ENCODE results near the gene PEPD.
A peak's percentile ranks its signal among the peaks of the same experiment; 100 is the strongest.

PEPD gene

DNA sequence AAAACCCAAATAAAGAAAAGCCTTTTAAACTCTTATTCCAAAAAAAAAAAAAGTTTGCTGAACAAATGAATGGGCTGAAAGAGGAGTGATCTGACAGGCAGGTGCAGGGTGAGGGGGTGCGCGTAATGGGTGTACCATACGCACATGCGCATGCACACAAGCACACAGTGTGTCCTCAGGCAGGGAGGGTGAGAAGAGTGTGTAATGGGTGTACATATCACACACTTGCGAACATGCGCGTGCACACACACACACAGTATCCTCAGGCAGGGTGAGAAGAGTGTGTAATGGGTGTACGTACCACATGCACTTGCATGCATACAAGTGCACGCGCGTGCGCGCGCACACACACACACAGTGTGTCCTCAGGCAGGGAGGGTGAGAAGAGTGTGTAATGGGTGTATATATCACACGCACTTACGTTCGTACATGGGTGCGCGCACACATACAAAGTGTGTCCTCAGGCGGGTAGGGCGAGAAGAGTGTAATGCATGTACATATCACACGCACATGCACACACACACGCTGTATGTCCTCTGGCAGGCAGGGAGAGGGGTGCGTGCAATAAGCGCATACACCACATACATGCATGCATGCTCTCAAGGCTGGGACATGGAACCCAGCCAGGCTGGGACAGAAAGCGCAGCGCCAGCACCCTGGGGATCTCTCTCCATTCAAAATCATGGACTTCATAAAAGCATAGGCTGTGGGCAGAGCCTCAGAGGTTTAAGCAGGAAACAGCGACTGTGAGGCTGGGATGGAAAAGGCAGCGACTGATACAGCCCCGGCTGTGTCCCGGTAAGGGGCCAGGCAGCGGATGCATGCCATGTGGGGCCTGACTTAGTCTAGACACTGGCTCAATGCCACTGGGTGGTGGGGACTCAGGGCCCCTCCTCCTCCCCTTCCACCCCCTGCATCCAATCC is 77.7 kb downstream of the PEPD start:
- no peak for DNase-seq (ENCODE audit: insufficient read length, low spot score)
- FAIRE-seq: peak; percentile 89

DNA sequence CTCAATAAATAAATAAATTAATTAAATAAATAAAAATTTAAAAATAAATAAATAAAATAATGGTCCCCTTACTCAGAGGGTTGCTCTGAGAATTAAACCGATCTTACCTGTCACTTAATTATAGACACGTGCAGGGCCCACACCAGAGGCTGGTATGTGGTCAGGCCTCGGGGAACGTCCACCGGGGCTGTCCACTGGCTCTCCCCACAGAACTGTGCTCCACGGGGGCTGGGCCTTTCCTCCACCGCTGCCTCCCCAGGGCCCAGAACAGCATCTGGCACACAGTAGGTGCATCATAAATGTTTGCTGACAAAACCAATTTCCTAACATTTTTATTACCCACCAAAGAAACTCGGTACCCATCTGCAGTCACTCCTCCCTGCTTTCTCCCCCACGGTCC is 78.9 kb downstream of the PEPD start:
- DNase-seq (ENCODE audit: insufficient read length, low spot score) (no peak), FAIRE-seq (no peak)

DNA sequence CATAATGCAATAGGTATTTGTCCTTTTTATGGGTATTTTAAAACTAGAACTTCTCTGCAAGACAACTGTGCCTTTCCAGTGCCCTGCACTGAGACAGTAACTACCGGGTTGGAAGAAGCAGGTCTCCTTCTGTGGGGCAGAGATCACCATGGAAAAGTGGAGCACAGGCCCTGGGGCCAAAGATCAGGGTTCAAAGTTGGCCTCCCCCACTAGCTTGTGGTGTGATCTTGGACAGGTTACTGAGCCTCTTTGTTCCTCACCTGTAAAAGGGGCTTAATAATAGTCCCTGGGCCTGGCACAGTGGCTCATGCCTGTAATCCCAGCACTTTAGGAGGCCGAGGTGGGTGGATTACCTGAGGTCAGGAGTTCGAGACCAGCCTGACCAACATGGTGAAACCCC is 79.8 kb downstream of the PEPD start:
- no peak for FAIRE-seq

GRCh38 chr19:33441277-33441699 is 80.3 kb downstream of the PEPD start:
- FAIRE-seq (no peak), DNase-seq (ENCODE audit: insufficient read length, low spot score) (no peak)

More for the DNA sequence above, 79.8 kb downstream of the PEPD start:
- DNase-seq (ENCODE audit: insufficient read length, low spot score): no peak

DNA sequence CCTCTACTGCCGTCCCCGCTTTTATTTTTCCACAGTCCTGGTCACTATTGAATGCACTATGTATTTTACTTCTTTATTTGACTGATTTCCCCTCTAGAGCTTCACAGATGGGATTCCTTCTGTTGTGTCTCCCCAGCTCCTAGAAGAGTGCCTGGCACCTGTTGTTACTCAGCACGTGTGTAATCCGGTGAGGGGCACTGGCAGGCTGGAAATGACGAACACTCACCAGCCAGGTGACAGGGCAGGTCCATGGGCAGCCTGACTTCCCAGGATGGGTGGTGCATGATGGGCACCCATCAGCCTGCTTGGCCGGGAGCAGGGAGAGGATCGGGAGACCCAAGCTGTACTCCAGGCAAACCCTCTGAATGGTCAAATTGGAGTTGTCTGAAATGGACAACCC is 80.9 kb downstream of the PEPD start:
- no peak for DNase-seq (ENCODE audit: insufficient read length, low spot score)
- FAIRE-seq: no peak

DNA sequence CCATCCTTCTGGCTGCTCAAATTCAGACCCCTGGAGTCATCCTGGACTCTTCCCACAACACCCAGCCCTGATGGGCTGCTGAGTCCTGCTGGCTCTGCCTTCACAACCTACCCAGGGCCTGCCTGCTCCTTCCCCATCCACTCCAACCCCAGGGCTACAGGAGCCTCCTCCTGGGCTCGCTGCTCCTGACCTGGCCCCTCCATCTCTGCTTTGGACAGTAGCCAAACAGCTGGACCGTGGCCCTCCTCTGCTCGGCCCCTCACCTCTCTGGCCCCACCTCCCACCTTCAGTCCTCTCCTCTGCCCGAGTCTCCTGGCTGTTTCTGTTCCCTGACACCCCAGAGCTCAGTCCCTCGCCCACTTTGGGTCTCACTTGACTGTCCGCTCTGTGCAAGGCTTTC is 81.3 kb downstream of the PEPD start:
- FAIRE-seq: no peak
- DNase-seq (ENCODE audit: insufficient read length, low spot score): no peak

DNA sequence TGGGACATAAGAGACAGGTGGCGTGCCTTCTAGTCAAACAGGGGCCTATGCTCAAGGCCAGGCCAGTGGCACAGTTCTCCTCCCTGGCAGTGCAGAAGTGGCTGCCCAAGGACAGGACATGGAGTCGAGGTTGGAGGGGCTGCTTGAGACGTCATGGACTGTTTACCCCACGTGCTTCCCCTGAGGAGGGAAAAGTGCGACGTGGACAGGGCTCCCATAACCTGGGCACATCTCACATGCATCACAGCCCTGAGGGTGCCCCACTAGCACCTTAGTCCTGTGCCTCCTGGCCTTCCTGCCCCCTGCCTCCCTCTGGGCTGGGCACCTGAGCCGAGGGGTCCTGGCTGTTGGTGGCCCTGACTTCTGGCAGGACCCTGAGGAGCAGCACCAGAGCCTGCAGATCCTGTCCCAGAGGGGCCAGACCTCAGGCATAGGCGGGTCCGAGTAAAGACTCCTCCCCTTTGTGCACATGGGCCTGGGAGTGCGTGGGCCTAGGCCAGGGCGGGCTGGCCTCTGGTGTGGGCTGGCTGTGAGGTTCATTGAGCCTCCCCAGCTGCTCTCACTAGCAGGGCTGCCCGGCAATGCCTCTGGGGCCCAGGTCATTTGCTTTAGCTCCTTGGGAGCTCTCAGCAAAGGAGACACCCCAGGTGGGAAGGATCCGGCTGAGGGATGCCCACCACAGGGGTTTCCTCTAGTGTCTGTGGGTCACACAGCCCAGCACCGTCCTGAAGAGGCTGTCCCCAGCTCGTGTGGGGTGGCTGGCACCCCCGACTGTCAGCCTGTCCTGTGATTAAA is 82.4 kb downstream of the PEPD start:
- FAIRE-seq: no peak
- DNase-seq (ENCODE audit: insufficient read length, low spot score): no peak

- FAIRE-seq (no peak), DNase-seq (ENCODE audit: insufficient read length, low spot score) (no peak)
These were observed 83.5 kb downstream of the PEPD start for GRCh38 chr19:33437821-33438671.

GRCh38 chr19:33437393-33437820 is 84.2 kb downstream of the PEPD start:
- DNase-seq (ENCODE audit: insufficient read length, low spot score) (no peak), FAIRE-seq (no peak)

DNA sequence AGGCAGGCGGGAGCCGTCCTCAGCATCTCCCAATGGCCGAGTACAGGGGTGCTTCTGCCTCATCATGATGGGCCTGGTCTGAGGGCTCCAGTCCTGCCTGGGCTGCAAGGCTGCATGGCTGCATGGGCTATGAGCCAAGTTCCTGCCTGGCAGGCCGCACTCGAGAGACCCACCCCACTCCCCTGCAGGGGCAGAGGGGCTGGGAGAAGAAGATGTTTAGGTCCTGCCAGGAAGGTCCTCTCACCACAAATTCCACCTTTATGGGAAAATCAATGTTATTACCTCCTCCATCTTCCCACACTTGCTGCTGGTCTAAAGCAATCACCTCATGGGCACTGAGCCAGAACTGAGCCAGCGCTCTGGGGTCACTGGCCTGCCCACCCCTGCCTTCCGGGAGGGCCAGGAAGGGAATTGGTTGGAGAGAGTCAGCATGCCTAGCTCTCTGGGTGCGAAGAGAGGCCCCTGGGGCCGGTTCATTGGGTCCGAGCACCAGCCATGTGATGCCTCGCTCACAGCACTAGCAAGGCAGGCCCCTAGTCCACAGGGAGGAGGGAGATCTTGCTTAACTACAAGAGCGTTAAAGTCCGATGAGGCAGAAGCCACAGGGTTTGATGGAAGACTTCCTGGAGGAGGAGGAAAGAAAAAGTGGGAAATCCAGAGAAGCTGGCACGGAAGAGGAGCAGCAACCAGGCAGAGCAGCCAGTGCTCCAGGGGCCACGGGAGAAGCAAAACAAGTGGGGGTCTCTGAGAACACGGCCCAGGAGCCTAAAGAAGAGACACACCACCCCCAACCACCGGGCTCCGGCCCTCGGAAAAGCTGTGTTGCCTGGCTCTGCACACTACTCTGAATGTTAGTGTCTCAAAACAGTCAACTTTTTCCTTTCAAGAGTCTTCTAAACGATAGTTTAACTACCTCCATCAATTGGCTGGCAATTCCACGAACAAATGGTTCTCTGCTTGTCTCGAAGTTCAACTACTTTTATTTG is 84.9 kb downstream of the PEPD start:
- FAIRE-seq (no peak), DNase-seq (ENCODE audit: insufficient read length, low spot score) (no peak)

- FAIRE-seq: no peak
- DNase-seq (ENCODE audit: insufficient read length, low spot score): no peak
These were observed 85.8 kb downstream of the PEPD start for GRCh38 chr19:33435706-33436359.

DNA sequence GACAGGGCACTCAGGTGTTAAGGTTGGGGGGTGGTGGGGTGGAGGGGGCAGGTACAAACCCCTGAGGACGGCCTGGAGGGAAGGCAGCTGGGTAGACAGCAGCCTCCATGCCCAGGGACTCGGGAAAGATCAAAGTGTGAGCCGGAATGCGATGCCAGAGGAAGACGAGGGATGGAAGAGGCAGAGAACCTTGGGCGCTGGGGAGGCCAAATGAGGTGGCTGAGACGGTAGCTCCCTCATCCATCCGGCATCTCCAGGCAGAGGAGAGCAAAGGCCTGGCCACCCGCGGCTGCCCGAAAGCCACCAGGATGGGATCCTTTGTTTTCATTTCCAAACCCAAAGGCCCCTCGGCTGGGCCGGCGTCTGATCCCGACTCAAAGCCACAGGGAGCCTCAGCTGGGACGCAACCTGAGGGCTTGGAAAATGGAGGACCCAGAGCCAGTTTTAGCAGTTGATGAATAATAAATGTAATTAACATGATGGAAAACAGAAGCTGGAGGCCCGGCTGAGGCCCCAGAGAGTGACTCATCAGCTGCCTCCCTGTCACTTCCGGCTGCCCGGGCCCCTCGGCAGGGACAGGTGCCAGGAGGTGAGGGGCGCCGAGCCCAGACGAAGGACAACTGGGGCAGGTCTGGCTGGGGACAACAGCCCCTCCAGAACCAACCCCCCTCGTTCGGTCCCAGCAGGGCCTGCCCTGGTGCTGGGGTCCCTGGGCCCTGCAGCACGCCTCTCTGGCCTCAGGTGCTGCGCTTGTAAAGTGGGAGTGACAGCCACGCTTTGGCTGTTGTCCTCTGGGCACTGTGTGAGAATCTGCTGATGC is 86.5 kb downstream of the PEPD start:
- peak; percentile 37 for DNase-seq (ENCODE audit: insufficient read length, low spot score)
- no peak for FAIRE-seq

DNA sequence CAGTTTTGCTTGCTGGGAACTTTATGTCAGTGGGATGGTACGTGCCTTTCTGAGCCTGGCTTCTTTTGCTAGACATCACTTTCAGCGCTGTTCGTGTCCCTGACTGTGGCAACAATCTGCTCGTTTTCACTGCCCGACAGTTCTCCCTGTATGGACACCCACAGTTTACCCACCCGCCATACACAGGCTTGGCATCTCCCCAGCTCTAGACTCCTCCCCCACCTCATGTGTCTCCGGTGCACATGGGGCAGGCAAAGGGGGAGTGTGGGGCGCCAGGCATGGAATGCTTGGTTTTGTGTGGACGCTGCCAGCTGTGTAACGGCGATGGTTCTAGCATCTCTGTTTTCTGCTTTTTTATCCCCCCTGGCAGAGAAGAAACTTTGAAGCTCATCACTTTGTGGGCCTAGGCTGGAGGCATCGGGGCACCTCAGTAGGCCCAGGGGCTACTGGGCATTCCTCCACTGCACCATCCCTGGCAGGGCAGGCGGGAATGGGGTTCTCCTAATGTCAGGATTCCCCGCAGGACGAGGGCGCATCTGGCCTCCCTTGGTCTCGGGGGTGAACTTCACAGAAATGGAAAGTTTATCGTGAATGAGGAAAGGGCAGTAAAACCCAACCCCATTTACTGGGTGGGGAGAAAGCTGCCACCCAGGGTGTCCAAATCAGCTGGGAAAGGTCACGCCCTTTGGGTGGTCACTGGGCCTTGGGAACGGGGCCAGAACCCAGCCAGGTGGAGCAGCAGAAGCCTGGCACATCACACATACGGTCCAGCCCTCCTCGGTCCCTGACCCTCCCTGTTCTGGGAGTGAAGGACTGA is 87.3 kb downstream of the PEPD start:
- FAIRE-seq: no peak

GRCh38 chr19:33432446-33433170 is 89.0 kb downstream of the PEPD start:
- FAIRE-seq: no peak
- no peak for DNase-seq (ENCODE audit: insufficient read length, low spot score)

More for the DNA sequence above, 87.3 kb downstream of the PEPD start:
- DNase-seq (ENCODE audit: insufficient read length, low spot score): no peak

DNA sequence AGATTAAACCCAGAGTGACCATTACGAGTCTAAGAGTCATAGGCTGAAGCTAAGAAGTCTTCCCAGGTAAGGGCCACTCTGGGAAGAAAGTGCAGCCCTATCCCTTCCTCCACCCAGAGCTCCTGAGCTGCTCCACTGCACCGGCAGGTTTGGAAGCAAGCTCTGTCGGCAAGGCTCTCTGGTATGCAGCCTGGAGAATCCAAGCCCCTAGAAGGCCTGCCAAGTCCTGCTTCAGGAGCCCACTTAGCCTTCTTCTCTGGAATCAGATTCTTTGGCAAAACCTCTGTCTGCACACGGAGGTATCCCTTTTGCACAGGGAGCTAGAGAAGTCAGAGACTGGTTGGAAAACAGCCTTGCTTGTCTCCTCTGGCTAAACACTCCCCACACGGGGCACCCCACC is 89.6 kb downstream of the PEPD start:
- DNase-seq (ENCODE audit: insufficient read length, low spot score) (no peak), FAIRE-seq (no peak)

GRCh38 chr19:33430674-33431277 is 90.8 kb downstream of the PEPD start:
- peak; percentile 90 for FAIRE-seq

More at GRCh38 chr19:33430674-33431277, 90.8 kb downstream of the PEPD start:
- peak; percentile 75 for DNase-seq (ENCODE audit: insufficient read length, low spot score)
